Nephron (organoid): ENCODE measurements around the gene PRR5L.
"Not testable (repeated sequence)": the region's sequence is repeated elsewhere in the genome, so short reads cannot be mapped to it uniquely, and the experiment has no call there.

Experiments used
- H3K27ac Mint-ChIP-seq, 3 experiments: 2 replicates each; pipeline ENCODE4 v1.8.0; 2020; ENCODE audit warnings: mixed read lengths in 3 of 3, mild to moderate bottlenecking in 2 of 3, moderate library complexity in 1 of 3
- H3K27me3 Mint-ChIP-seq: 2 replicates; pipeline ENCODE4 v1.8.0; 2021; ENCODE audit warnings: low read depth, mild to moderate bottlenecking, moderate library complexity, mixed read lengths
- H3K36me3 Mint-ChIP-seq: 2 replicates; pipeline ENCODE4 v1.8.0; 2020; ENCODE audit warnings: low read depth, mixed read lengths
- H3K4me1 Mint-ChIP-seq: 2 replicates; pipeline ENCODE4 v1.8.0; 2020; ENCODE audit warnings: mixed read lengths
- H3K4me3 Mint-ChIP-seq, 3 experiments: 2 replicates each; pipeline ENCODE4 v1.8.0; 2020; ENCODE audit warnings: mild to moderate bottlenecking in 3 of 3, mixed read lengths in 3 of 3, moderate library complexity in 2 of 3
- H3K9me3 Mint-ChIP-seq: 2 replicates; pipeline ENCODE4 v1.8.0; 2020; ENCODE audit warnings: mixed read lengths
- CTCF ChIP-seq, 3 experiments: fragments of 200-600 bp; sonication (generic); IDR thresholded peaks; one replicate each; pipeline ENCODE4 v1.5.0; 2021; ENCODE audit warnings: antibody characterized with exemption in 3 of 3; ENCODE audit not compliant: unreplicated experiment in 3 of 3

PRR5L gene

GRCh38 chr11:36469881-36470802 is 174.1 kb downstream of the PRR5L start:
- no peak overlapping the region for H3K27ac Mint-ChIP-seq
- H3K4me3 Mint-ChIP-seq = no peak overlapping the region
- H3K4me1 Mint-ChIP-seq = no peaks in the 10 kb centered on the region
- H3K27me3 Mint-ChIP-seq = peaks cover 6% of the 10 kb centered on the region
- TF ChIP-seq CTCF (IDR thresholded peaks at IDR 0.05; ENCODE audit: unreplicated experiment in 3 of 3) = no peak
- peaks cover 3% of the 10 kb centered on the region for H3K36me3 Mint-ChIP-seq
- H3K9me3 Mint-ChIP-seq = no peaks in the 10 kb centered on the region

DNA sequence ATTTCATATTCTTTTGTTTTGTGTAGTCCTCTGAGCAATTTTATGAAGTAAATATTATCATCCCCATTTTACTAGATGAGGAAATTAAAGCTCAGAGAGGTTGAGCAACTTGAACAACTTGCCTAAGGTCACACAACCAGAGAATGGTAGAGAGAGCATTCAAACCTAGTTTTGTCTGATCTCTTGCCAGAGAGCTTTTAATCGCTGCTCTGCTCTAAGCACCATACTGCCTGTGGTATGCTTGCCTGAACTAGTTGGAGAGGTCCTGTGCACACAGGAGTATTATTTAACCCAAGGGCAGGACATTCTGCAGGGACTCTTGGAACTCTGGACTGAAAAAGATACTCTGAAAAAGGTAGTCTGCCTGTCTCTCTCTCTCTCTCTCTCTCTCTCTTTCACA is 175.5 kb downstream of the PRR5L start:
- Mint-ChIP-seq H3K4me3 (no peak overlapping the region), H3K27ac (no peak overlapping the region), H3K9me3 (no peaks in the 10 kb centered on the region), H3K27me3 (peaks cover 3% of the 10 kb centered on the region), H3K4me1 (no peaks in the 10 kb centered on the region), H3K36me3 (no peaks in the 10 kb centered on the region)
- TF ChIP-seq CTCF (IDR thresholded peaks at IDR 0.05; ENCODE audit: unreplicated experiment in 3 of 3) = no peak

DNA sequence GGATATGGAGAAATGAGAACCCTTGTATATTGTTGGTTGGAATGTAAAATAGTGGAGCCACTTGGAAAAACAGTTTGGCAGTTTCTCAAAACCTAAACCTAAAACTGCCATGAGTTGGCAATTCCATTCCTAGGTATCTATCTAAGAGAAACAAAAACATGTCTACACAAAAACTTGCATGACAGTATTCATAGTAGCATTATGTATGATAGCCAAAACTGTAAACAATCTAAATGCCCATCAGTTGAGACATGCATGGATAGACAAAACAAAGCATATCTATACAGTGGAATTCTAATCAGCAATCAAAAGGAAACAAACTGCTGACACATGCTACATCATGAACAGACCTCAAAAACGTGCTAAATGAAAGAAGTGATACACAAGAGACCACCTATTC is 179.1 kb downstream of the PRR5L start:
- Mint-ChIP-seq H3K27me3 (no peaks in the 10 kb centered on the region), H3K36me3 (no peaks in the 10 kb centered on the region), H3K4me3 (no peak overlapping the region), H3K9me3 (no peaks in the 10 kb centered on the region), H3K27ac (no peak overlapping the region), H3K4me1 (no peaks in the 10 kb centered on the region)
- TF ChIP-seq CTCF (IDR thresholded peaks at IDR 0.05; ENCODE audit: unreplicated experiment in 3 of 3) = no peak

DNA sequence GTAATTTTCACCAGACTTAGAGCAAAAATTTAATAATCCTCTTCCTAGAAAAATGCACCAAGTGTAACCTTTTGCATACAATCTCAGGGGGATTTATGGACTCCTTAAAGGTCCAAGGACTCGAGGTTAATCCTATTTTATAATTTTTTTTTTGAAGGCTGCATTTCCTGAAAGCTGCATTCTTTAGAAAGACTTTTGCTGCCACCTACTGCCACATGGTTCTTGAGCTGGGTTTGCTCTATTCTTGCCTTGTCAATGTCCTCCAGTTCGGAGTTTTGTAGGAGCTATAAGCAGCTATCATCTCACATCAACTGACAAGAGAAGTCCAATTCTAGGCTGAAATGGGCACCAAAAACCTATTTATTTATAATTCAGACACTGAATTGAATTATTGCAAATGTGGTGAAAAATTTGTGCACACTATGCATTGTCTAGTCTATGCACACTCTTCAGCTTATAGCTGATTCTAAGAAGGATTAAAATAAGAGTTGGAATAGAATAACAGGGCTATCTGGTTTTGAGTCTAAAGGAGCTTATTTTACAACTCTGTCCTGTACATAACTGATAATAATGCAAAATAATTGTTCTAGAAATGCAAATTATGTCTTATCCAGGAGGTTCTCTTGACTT is 182.7 kb downstream of the PRR5L start:
- H3K27me3 Mint-ChIP-seq = no peaks in the 10 kb centered on the region
- no peak overlapping the region for H3K4me3 Mint-ChIP-seq
- no peaks in the 10 kb centered on the region for H3K4me1 Mint-ChIP-seq
- no peak overlapping the region for H3K27ac Mint-ChIP-seq
- H3K36me3 Mint-ChIP-seq = peaks cover 9% of the 10 kb centered on the region
- TF ChIP-seq CTCF (IDR thresholded peaks at IDR 0.05; ENCODE audit: unreplicated experiment in 3 of 3) = peak; percentile 67 to 80 (median 74)
- no peaks in the 10 kb centered on the region for H3K9me3 Mint-ChIP-seq

DNA sequence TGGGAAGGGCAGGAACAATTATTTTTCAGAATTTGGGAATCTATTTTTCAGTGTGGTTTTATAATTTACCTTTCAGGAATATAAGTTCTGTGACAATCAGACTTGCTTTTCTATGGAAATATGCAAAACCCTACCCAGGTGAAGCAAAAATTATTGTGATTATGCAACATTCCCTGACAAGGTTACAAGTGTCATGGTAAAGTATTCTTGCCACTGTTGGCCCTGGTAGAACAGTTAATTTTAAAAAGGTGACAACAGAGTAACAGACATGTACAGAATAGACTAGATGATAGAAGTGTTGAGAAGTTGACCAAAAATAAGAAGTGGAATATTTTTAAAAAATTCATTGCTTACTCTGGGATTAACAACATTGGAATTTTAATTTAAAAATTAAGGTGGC is 184.7 kb downstream of the PRR5L start:
- Mint-ChIP-seq H3K27ac (no peak overlapping the region), H3K27me3 (no peaks in the 10 kb centered on the region), H3K36me3 (peaks cover 22% of the 10 kb centered on the region), H3K4me1 (no peaks in the 10 kb centered on the region), H3K9me3 (no peaks in the 10 kb centered on the region), H3K4me3 (no peak overlapping the region)
- TF ChIP-seq CTCF (IDR thresholded peaks at IDR 0.05; ENCODE audit: unreplicated experiment in 3 of 3) = no peak

GRCh38 chr11:36483042-36483441 is 187.0 kb downstream of the PRR5L start:
- H3K9me3 Mint-ChIP-seq, H3K4me1 Mint-ChIP-seq, H3K4me3 Mint-ChIP-seq, H3K27ac Mint-ChIP-seq, H3K27me3 Mint-ChIP-seq: not testable (repeated sequence)
- peaks cover 34% of the 10 kb centered on the region for H3K36me3 Mint-ChIP-seq
